ENCODE data around the gene SNX8.

Gene SNX8

DNA sequence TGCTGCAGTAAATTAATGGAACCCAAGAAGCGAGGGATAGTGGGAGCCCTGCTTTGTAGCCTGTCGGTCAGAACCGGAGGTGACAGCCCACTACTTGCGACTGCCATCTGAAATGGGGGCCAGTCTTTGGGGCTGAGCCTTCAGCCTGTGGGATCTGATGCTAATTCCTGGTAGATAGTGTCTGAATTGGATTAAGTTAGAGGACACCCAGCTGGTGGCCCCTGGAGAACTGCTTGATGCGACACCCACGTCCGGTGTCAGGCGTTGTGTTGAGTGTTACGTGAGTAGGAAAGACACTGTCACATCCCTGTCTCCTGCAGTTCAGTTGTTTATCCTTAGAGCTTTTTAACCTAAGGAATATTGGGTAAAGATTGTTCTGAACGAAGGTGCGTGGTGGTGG is 45.4 kb upstream of the SNX8 start:
- H3K4me2 ChIP-seq (ENCODE audit: insufficient read depth, low read length, poor library complexity, severe bottlenecking), result no peak overlapping the region
- H4K91ac ChIP-seq (ENCODE audit: low read depth, low read length, poor library complexity), result no peak overlapping the region
- H3K4ac ChIP-seq (ENCODE audit: low read length), result no peak overlapping the region
- H2BK5ac ChIP-seq (ENCODE audit: low read length), result no peak overlapping the region
- no peak overlapping the region for H4K8ac ChIP-seq (ENCODE audit: low read depth, low read length)
- H2AFZ ChIP-seq (ENCODE audit: low read length), result no peak overlapping the region
- no peak overlapping the region for H3K23ac ChIP-seq (ENCODE audit: low read depth, low read length, poor library complexity)
- no peak overlapping the region for H2AK5ac ChIP-seq (ENCODE audit: low read depth, low read length)
- H3K18ac ChIP-seq (ENCODE audit: low read length), result no peak overlapping the region
- H2BK12ac ChIP-seq (ENCODE audit: low read length), result no peak overlapping the region
- H2BK120ac ChIP-seq (ENCODE audit: low read depth, low read length), result no peak overlapping the region
- peaks cover 4 to 7% of the 10 kb centered on the region in 2 donors for H3K4me1 ChIP-seq (ENCODE audit: control insufficient read depth in 2 of 2, insufficient read depth in 1 of 2, low read depth in 1 of 2, low read length in 2 of 2)
- no peak for DNase-seq (ENCODE audit: low spot score)
- no peak overlapping the region for H3K9ac ChIP-seq (ENCODE audit: low read depth, low read length, poor library complexity)
- H3K79me1 ChIP-seq (ENCODE audit: low read depth, low read length), result peaks cover 9% of the 10 kb centered on the region
- H3K27me3 ChIP-seq (ENCODE audit: control insufficient read depth in 3 of 3, insufficient read depth in 3 of 3, low read depth in 1 of 3, low read length in 3 of 3), result no peaks in the 10 kb centered on the region
- H3K9me3 ChIP-seq (replicated peaks in 1 of 2; ENCODE audit: control insufficient read depth in 2 of 2, insufficient read depth in 1 of 2, low read depth in 1 of 2, low read length in 2 of 2), result no peaks in the 10 kb centered on the region
- peaks cover 24 to 82% of the 10 kb centered on the region in 2 donors for H3K36me3 ChIP-seq (replicated peaks in 1 of 2; ENCODE audit: control insufficient read depth in 2 of 2, insufficient read depth in 2 of 2, low read length in 2 of 2)
- no peak overlapping the region for H2BK15ac ChIP-seq (ENCODE audit: low read length)
- no peak overlapping the region for H3K4me3 ChIP-seq (ENCODE audit: low read length in 2 of 2)
- H3K27ac ChIP-seq (replicated peaks; ENCODE audit: low read length), result no peak overlapping the region
- no peak overlapping the region for H3K14ac ChIP-seq (ENCODE audit: low read length)
- WGBS, 2 donors (ENCODE audit: extremely low coverage in 2 of 2, insufficient read length in 2 of 2, insufficient replicate concordance in 1 of 2), result no CpG with 5 or more reads among the region's 11 CpGs

DNA sequence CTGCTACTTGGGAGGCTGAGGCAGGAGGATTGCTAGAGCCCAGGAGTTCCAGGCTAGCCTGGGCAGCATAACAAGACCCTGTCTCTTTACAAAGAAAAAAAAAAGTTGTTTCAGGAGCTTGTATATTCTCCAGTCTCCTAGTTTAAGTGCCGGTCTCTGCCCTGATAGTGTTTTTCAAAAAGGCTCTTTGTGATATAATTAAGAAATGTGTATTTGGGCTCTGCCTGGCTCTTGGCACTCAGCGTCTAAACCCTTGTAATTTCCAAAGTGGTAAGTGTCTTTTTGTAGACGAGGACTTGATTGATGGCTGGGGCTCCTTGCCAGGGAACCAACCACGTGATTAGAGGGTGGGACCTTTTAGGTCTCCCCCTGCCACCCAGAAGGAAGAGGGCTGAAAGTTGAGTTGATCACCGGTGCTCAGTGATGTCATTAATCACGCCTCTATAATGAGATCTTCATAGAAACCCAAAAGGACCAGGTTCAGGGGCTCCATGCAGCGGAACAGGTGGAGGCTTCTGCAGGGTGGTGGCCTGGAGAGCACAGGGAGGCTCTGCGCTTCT is 44.8 kb upstream of the SNX8 start:
- no peak overlapping the region for H3K4me2 ChIP-seq (ENCODE audit: insufficient read depth, low read length, poor library complexity, severe bottlenecking)
- peaks cover 19 to 76% of the 10 kb centered on the region in 2 donors for H3K36me3 ChIP-seq (replicated peaks in 1 of 2; ENCODE audit: control insufficient read depth in 2 of 2, insufficient read depth in 2 of 2, low read length in 2 of 2)
- no peaks in the 10 kb centered on the region for H3K27me3 ChIP-seq (ENCODE audit: control insufficient read depth in 3 of 3, insufficient read depth in 3 of 3, low read depth in 1 of 3, low read length in 3 of 3)
- H3K79me1 ChIP-seq (ENCODE audit: low read depth, low read length), result peaks cover 9% of the 10 kb centered on the region
- H2BK5ac ChIP-seq (ENCODE audit: low read length), result no peak overlapping the region
- H3K18ac ChIP-seq (ENCODE audit: low read length), result no peak overlapping the region
- H2AK5ac ChIP-seq (ENCODE audit: low read depth, low read length), result no peak overlapping the region
- H2AFZ ChIP-seq (ENCODE audit: low read length), result no peak overlapping the region
- no peak overlapping the region for H3K14ac ChIP-seq (ENCODE audit: low read length)
- no peaks in the 10 kb centered on the region for H3K9me3 ChIP-seq (replicated peaks in 1 of 2; ENCODE audit: control insufficient read depth in 2 of 2, insufficient read depth in 1 of 2, low read depth in 1 of 2, low read length in 2 of 2)
- H4K91ac ChIP-seq (ENCODE audit: low read depth, low read length, poor library complexity), result no peak overlapping the region
- H3K4me3 ChIP-seq (ENCODE audit: low read length in 2 of 2), result no peak overlapping the region
- peaks cover 4 to 7% of the 10 kb centered on the region in 2 donors for H3K4me1 ChIP-seq (ENCODE audit: control insufficient read depth in 2 of 2, insufficient read depth in 1 of 2, low read depth in 1 of 2, low read length in 2 of 2)
- H2BK12ac ChIP-seq (ENCODE audit: low read length), result no peak overlapping the region
- WGBS, 2 donors (ENCODE audit: extremely low coverage in 2 of 2, insufficient read length in 2 of 2, insufficient replicate concordance in 1 of 2), result no CpG with 5 or more reads among the region's 8 CpGs
- H3K9ac ChIP-seq (ENCODE audit: low read depth, low read length, poor library complexity), result no peak overlapping the region
- H2BK120ac ChIP-seq (ENCODE audit: low read depth, low read length), result no peak overlapping the region
- H3K23ac ChIP-seq (ENCODE audit: low read depth, low read length, poor library complexity), result no peak overlapping the region
- no peak for DNase-seq (ENCODE audit: low spot score)
- no peak overlapping the region for H3K4ac ChIP-seq (ENCODE audit: low read length)
- no peak overlapping the region for H2BK15ac ChIP-seq (ENCODE audit: low read length)
- H4K8ac ChIP-seq (ENCODE audit: low read depth, low read length), result no peak overlapping the region
- H3K27ac ChIP-seq (replicated peaks; ENCODE audit: low read length), result no peak overlapping the region

DNA sequence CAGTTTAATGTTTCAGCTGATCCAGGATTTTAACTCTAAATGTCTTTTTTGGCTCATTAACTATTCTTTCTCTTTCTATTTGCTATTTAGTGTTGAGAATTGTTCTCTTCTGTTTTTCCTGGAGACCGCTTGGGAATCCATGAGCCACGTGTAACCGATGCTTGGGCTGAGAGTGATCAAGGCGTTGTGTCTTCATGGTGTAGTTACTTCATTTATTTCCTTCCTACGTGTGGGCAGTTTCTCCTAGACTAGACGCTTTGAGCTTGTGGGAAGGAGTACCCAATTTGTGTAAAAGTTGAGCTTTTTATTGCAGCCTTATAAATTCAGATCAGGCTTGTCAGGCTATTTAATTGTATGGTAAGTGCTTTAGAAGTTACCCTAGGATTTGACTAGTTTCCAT is 43.3 kb upstream of the SNX8 start:
- Histone ChIP-seq H3K14ac (ENCODE audit: low read length) (no peak overlapping the region), H2BK12ac (ENCODE audit: low read length) (no peak overlapping the region), H3K23ac (ENCODE audit: low read depth, low read length, poor library complexity) (no peak overlapping the region), H4K91ac (ENCODE audit: low read depth, low read length, poor library complexity) (no peak overlapping the region), H3K36me3 (replicated peaks in 1 of 2; ENCODE audit: control insufficient read depth in 2 of 2, insufficient read depth in 2 of 2, low read length in 2 of 2) (peaks cover 14 to 65% of the 10 kb centered on the region in 2 donors), H3K4me2 (ENCODE audit: insufficient read depth, low read length, poor library complexity, severe bottlenecking) (no peak overlapping the region), H3K4me1 (ENCODE audit: control insufficient read depth in 2 of 2, insufficient read depth in 1 of 2, low read depth in 1 of 2, low read length in 2 of 2) (peaks cover 8 to 10% of the 10 kb centered on the region in 2 donors), H3K4me3 (ENCODE audit: low read length in 2 of 2) (no peak overlapping the region), H3K9me3 (replicated peaks in 1 of 2; ENCODE audit: control insufficient read depth in 2 of 2, insufficient read depth in 1 of 2, low read depth in 1 of 2, low read length in 2 of 2) (peaks cover 0 to 2% of the 10 kb centered on the region in 2 donors), H2BK120ac (ENCODE audit: low read depth, low read length) (no peak overlapping the region), H3K27me3 (ENCODE audit: control insufficient read depth in 3 of 3, insufficient read depth in 3 of 3, low read depth in 1 of 3, low read length in 3 of 3) (no peaks in the 10 kb centered on the region), H4K8ac (ENCODE audit: low read depth, low read length) (no peak overlapping the region), H2AK5ac (ENCODE audit: low read depth, low read length) (no peak overlapping the region), H2AFZ (ENCODE audit: low read length) (no peak overlapping the region), H3K9ac (ENCODE audit: low read depth, low read length, poor library complexity) (no peak overlapping the region), H3K4ac (ENCODE audit: low read length) (no peak overlapping the region), H3K18ac (ENCODE audit: low read length) (no peak overlapping the region), H2BK15ac (ENCODE audit: low read length) (no peak overlapping the region), H2BK5ac (ENCODE audit: low read length) (no peak overlapping the region), H3K79me1 (ENCODE audit: low read depth, low read length) (peaks cover 12% of the 10 kb centered on the region), H3K27ac (replicated peaks; ENCODE audit: low read length) (no peak overlapping the region)
- DNase-seq (ENCODE audit: low spot score), result no peak
- WGBS, 2 donors (ENCODE audit: extremely low coverage in 2 of 2, insufficient read length in 2 of 2, insufficient replicate concordance in 1 of 2), result no CpG with 5 or more reads among the region's 6 CpGs

DNA sequence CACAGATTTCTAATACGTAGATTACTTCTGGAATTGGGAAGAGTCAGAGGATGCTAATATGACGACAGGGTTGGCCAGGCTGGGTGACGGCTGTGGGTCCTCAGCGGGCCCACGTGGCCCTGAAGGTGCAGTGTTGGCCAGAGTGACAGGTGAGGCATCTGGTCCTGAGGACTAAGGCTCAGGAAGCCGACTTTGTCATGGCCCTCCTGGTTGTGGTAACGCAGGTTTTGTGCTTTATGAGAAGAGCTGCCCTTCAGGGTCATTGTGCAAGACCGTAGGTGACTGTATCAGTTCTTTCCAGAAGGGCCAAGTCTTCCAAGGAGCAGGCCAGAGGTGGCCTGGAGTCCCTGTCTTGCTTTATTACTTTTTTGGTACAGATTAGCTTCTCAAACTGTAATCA is 42.9 kb upstream of the SNX8 start:
- Histone ChIP-seq H3K9me3 (replicated peaks in 1 of 2; ENCODE audit: control insufficient read depth in 2 of 2, insufficient read depth in 1 of 2, low read depth in 1 of 2, low read length in 2 of 2) (peaks cover 0 to 2% of the 10 kb centered on the region in 2 donors), H3K4me2 (ENCODE audit: insufficient read depth, low read length, poor library complexity, severe bottlenecking) (no peak overlapping the region), H3K18ac (ENCODE audit: low read length) (no peak overlapping the region), H2BK12ac (ENCODE audit: low read length) (no peak overlapping the region), H3K4me3 (ENCODE audit: low read length in 2 of 2) (no peak overlapping the region), H3K27me3 (ENCODE audit: control insufficient read depth in 3 of 3, insufficient read depth in 3 of 3, low read depth in 1 of 3, low read length in 3 of 3) (no peaks in the 10 kb centered on the region), H2AK5ac (ENCODE audit: low read depth, low read length) (no peak overlapping the region), H3K4ac (ENCODE audit: low read length) (no peak overlapping the region), H3K9ac (ENCODE audit: low read depth, low read length, poor library complexity) (no peak overlapping the region), H2BK5ac (ENCODE audit: low read length) (no peak overlapping the region), H3K23ac (ENCODE audit: low read depth, low read length, poor library complexity) (no peak overlapping the region), H3K4me1 (ENCODE audit: control insufficient read depth in 2 of 2, insufficient read depth in 1 of 2, low read depth in 1 of 2, low read length in 2 of 2) (peaks cover 8 to 10% of the 10 kb centered on the region in 2 donors), H3K36me3 (replicated peaks in 1 of 2; ENCODE audit: control insufficient read depth in 2 of 2, insufficient read depth in 2 of 2, low read length in 2 of 2) (peaks cover 11 to 62% of the 10 kb centered on the region in 2 donors), H2AFZ (ENCODE audit: low read length) (no peak overlapping the region), H2BK120ac (ENCODE audit: low read depth, low read length) (no peak overlapping the region), H4K8ac (ENCODE audit: low read depth, low read length) (no peak overlapping the region), H2BK15ac (ENCODE audit: low read length) (no peak overlapping the region), H3K14ac (ENCODE audit: low read length) (no peak overlapping the region), H3K79me1 (ENCODE audit: low read depth, low read length) (peaks cover 9% of the 10 kb centered on the region), H3K27ac (replicated peaks; ENCODE audit: low read length) (no peak overlapping the region), H4K91ac (ENCODE audit: low read depth, low read length, poor library complexity) (no peak overlapping the region)
- WGBS, 2 donors (ENCODE audit: extremely low coverage in 2 of 2, insufficient read length in 2 of 2, insufficient replicate concordance in 1 of 2), result no CpG with 5 or more reads among the region's 8 CpGs
- DNase-seq (ENCODE audit: low spot score), result no peak

All from neuronal stem cell (in vitro differentiated cells).